GM12891 (cell line): Measurements from ENCODE around the gene EDEM1.

Source experiments
- POLR2A ChIP-seq: IDR thresholded peaks from 2 replicates; pipeline ENCODE4 v1.6.1; 2011; ENCODE audit warnings: low read depth, low read length, control low read depth
- TAF1 ChIP-seq: IDR thresholded peaks from 2 replicates; pipeline ENCODE4 v1.6.1; 2011; ENCODE audit warnings: low read depth, low read length, control low read depth

GRCh38 chr3:5255404-5256344, 68.2 kb downstream of the EDEM1 start:
- TF ChIP-seq TAF1: no peak
- no peak for TF ChIP-seq POLR2A
